ENCODE measurements around the gene NLGN1.

NLGN1 gene

DNA sequence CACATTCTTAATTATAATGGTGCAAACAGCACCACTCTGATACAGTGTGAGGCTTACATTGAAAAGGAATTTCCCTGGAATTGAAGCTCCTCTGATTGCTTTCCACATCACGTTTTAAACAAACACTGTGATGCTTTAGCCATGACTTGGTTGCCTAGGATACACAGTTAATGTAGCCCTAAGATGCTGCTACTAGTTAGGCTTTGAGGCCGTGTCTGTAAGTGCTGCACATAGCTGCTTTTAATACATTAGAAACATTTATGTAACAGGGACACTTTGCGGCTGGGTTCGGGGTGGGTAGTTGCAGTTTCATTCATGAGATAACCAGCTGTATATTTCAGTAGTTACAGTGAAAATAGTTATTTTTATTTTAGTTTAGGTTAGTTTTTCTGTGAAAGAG, 334.7 kb downstream of the NLGN1 start:
- DNase-seq = no peak

DNA sequence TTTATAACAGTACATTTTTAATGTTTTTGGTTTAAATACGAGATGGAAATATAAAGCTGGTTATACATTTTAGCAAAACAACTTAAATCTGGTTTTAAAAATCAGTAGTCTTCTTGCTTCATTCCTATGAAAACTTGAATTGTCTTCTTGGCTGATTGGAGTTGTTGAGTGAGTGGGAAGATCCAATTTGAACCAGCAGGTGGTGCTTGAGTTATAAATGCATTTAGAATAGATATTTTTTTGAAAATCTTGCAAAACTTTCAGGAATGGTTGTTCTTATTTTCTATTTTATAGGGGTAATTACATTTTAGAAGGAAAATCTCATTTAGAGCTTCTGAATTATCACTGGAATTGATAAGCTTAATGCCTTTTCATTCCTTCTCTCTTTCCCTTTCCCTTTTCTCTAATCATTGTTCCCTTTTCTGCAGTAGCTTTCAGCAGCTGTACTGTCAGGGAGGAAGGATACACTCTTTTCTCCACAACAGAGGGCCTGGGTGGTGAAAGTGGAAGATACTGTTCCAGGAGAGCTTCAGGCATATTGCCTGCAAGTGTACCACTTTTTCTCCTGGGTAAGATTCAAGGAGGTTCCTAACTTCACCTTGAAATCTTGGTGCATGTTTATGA, 335.6 kb downstream of the NLGN1 start:
- DNase-seq = no peak

DNA sequence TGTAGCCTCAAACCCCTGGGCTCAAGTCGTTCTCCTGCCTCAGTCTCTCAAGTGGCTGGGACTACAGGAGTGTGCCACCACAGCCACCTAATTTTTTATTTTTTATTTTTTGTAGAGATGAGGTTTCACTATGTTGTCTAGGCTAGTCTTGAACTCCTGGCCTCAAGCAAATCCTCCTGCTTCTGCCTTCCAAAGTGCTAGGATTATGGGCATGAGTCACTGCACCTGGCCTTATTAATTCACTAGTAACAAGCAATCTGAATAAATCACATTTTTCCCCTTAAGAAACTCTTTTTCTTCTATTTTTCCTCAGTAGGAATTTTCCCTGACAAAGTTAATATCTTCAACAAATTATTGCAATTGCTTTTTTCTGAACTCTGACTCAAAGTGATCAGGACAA, 336.9 kb downstream of the NLGN1 start:
- DNase-seq = no peak

DNA sequence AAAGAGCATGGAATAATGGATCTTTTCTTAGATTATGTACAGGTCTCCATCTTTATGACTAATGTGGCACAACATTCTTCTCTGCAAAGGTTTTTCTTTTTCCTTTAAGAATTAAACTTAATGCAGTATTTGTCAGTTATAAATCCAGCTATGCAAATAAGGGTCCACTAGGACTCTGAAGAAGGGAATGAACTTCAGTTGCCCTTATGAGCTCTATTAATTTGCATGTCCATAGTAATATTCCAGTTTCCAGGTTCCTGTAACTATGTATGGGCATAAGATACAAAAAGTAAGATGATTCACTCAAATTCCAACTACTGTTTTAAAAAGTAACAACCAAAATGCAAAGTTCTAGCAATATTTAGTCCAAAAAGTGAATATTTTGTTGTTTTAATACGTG, 337.4 kb downstream of the NLGN1 start:
- no peak for DNase-seq

DNA sequence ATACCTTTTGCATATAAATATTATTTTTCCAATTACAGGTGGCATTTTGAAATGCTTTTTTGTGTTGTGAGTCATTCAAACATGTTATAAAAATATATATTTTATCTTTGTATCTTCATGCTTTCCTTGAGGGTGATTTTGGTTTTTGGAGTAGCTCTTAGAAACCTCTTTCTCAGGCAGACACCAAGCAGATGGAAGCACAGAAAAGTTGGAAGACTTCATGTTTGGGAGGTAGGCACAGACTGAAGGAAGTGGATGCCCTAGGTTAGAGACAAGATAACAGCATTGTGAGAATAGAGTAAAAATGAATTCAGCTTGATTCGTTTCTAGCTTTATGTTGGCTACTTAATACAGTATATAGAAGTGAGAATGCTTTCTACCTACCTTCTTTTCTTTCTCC, 338.3 kb downstream of the NLGN1 start:
- DNase-seq = no peak

DNA sequence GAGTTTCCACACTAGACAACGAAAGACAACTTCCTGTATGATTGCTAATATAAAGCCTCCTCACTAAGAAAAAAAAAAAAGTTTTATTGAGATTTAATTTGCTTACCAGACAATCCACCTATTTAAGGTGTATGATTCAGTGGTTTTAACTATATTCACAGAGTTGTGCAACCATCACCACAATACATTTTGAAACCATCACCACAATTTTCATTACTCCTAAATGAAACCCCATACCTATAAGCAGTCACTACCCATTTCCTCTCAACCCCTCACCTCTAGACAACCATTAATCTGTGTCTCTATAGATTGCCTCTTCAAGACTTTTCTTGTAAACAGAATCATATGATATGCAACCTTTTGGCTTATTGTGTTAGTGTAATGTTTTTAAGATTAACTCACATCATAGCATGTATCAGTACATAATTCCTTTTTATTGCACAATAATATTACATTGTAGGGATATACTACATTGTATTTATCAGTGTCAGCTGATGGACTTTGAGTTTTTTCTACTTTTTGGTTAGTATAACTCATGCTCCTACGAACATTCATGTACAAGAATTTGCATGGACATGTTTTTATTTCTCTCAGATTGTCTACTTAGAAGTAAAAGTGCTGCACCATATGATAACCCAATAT, 339.7 kb downstream of the NLGN1 start:
- DNase-seq = no peak

DNA sequence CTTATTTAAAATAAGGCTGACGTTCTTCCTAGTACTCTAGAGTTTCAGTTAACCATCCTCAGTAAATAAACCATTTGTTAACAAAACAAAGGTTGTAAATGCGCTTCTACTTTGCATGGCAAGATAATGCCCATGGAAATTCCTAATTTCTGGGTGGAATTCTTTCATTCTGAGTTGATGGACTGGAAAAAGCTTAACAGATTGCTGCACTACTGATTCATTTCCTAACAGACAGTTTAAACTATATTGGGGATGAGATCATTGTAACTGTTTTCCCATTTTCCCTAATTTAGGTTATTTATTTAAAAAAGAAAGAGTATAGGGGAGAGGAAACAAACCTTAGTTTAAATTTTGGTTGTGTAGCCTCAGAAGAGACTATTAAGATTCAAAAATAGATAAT, 342.2 kb downstream of the NLGN1 start:
- no peak for DNase-seq

DNA sequence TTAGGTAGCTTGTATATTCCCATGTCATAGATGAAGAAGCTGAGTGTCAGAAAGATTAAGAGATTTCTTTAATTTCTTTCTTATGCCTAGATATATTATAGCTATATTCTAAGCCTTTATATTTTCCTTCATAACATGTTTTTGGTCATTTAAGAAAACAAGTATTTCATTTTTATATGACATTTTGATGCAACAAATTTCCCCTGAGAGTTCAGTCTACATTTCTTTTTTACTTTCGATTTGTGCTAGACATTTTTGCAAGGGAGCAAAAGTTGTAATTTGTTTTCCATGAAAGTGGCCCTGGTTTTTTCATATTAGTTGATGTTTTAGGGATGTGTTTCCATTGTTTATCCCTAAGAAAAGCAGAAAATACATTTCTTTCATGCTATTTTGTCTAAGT, 344.9 kb downstream of the NLGN1 start:
- DNase-seq = no peak

DNA sequence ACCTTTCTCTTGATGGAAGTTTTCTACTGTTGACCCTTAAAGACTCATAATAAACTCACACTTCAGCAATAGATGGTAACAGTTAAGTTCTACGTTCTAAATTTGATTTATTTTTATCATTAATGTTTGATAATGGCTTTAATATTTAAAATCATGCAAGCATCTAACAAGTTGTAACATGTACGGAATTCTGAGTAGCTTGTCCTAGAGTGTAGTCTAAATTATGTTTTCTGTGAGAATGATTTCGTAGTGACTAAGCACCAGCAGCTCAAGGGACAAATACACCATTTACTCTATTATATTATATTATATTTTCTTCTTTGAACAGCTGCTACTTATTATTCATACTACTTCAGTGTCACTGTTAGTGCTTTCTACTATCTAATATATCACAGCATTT, 345.6 kb downstream of the NLGN1 start:
- no peak for DNase-seq

DNA sequence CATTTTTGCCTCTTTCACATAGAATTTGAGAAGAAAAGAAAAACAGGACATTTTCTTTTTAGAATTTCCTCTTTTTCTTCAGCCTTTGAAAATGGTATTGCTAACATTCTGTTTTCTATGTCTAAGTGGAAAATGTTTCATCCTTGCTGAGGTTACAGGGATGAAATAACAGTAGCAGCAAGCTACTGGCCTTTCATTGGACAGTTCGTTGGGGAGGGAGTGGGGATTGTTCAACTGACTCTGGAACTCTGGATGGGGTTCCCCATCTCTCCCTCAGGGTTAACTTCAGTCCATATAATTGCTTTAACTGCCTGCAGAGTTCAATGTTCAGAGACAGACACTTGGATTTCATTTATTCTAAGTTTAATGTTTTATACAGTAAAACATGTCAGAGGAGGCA, 346.0 kb downstream of the NLGN1 start:
- no peak for DNase-seq

DNA sequence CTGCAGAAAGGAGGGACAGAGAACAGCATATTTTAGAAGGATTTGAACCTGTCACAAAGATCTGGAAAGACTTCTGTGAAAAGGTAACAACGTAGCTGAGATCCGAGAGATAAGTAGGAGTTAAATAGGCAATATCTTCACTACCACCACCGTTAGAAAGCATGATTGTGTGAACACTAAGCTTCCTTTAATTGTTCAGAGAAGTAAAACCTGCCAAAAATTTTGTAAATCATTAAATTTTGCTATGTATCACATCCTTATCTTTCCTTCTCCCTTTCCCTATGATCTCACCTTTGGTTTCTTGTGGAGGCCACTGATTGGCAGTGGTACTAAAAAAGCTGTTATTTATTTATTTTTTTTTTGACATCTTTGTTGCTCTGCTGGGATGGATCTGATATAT, 346.9 kb downstream of the NLGN1 start:
- no peak for DNase-seq

DNA sequence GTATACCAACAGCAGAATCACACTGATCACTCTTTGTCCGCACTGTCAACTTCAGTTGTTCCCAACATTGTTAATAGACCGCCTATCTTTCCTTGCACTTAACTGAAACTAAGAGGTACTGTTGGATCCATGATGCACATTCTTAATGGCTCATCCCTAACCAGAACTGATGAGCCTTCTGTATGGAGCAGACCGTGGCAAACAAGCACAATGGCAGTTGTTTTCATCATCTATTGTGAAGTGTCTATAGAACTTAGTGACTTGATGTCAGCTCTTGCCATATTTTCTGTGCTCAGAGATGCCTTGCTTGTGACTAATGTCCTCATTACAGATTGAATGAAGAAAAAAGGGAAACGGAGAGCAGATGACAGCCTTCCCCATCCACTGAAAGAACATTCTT, 347.4 kb downstream of the NLGN1 start:
- no peak for DNase-seq

DNA sequence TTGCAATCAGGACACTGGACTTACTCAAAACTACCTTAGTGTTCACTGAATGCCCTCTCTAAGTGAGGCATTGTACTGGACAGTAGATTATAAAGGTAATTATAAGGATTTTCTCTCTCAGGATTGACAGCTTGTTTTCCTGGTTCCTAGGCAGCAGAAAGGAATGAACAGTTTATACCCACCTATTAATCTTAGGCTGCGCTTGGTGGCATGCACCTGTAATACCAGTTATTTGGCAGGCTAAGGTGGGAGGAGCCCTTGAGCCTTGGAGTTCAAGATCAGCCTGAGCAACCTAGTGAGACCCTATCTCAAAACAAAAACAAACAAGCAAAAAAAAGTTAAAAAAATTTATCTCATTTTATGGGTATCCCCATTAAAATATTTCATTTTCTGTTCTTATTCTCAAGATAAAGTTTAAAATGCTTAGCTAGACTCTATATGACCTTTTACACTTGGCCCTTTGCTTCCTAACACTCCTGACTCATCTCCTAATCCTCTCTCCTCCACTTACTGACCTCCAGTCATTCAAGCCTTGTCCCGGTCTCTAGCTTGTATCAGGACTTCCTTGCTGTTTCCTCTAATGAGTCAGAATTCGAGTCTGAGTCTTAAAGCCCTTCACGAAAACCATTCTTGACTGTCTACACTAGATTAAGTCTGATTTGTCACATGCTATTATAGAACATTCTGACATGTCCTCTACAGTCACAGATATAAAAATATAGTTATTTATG, 348.6 kb downstream of the NLGN1 start:
- peak; percentile 55 for DNase-seq

DNA sequence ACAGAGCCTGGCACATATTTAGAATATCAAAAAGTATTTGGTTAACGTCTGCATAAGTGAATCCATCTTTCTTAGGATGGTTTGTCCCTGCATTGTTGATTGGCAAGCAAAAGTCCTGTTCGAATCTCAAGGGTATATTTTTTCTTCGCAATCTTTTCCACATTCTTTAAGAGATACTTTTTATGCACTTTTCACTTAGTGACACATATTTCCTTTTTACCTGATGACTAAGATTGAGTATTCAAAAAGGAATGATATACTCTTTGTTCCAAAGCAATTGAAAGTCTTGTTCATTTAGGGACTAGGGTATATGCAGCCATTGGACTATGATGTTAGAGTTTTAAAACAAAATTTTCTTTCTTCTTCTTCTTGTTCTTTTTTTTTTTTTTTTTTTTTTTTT, 349.9 kb downstream of the NLGN1 start:
- no peak for DNase-seq

DNA sequence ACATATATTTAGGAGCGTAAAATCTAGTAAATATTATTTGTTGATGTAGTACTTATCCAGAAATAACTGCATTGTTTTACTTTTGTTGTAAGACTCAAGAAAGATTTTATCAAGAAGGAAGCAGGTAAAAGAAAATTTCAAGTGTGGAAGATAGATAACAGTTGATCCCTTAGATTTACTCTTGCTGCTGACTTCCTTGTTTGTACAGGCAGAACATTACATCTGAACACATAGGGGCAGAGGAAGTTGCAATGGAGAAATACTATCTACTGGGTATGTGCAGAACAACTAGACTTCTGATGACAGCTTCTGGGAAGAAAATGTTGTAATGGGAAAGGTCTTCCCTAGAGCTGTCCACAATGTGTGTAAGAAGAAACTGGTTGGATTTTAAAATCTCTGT, 350.6 kb downstream of the NLGN1 start:
- DNase-seq = no peak

DNA sequence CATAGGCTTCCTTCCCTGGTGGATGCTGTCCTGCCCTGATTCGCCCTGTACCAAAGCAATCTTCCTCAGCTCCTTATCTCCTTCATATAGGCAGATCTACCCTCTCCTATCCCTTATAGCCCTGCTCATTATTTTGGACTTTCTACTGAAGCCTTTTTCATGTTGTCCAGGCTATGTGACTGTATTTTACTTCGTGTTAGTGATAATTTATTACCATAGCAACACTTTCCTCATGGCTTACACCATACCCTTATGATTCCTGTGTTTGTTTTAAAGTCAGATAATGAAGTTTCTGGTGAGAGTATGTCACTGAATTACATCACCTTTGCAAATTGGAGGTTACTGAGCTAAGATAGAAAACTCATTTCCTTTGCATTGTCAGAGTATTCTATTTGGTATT, 352.6 kb downstream of the NLGN1 start:
- DNase-seq = no peak

DNA sequence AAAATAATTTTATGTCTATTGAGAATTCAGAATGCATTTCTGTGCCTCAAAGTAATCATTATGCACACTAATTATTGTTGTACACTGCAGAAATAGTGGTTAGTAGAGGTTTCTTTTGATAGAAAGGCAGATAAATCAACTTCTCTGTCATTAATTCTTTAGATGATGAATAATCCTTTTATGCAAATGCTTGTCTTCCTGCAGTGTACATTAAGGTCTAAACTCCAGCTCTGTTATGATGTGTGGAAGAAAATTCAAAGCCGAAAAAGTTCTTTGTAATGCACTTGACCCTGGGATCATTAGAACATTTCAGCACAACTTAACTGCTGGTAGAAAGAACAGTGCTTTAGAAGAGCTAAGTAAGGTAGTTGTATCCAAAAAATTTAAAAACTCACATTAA, 353.0 kb downstream of the NLGN1 start:
- no peak for DNase-seq

DNA sequence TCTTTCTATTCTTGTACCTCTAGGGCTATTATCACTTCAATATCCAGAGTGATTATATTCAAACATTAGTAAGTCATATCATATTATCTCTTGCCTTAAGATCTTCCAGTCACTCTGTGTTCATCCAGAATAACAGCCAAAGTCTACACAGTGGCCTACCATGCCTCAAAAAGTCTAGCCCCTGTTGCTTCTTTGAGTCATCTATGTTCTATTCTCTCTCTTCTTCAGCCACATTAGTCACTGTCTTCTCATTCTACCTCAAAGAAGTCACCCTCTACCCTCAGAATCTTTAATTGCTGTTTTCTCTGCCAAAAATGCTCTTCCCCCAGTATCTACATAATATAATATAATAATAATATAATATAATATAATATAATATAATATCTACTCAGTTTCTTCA, 356.0 kb downstream of the NLGN1 start:
- no peak for DNase-seq

DNA sequence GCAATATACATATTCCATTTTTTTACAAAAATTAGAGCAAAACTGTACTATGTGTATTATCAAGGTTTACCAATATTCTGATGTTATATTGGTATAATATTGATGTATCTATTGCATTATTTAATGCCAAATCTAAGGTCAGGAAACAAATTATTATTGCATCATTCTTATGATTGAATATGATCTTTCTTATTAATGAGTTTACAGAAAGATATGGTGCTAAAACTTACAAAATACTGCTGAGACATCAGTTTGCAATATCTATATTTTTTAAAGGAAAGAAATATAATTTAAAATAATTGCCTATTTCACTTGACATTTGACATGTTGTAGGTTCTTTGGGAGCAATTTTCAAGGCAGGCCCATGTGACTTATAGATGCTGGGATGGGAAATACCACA, 357.6 kb downstream of the NLGN1 start:
- DNase-seq = no peak

DNA sequence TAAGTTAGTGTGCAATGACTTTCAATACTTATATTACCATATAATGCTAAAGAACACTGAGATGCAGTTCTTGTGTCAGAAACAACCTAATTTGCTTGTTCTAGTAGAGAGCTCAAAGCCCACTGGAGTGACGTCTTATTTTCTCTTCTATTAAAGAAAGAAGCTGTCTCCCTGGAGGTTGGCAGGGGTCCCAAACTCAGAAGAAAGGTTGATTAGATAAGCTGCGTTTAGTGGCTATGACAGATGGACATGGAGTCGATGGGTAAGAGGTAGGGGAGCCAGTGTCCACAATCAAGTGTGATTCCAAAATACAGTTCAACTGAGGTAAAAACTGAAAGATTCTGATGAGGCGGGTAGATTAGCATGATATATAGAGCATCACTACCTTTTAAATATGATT, 363.6 kb downstream of the NLGN1 start:
- no peak for DNase-seq

DNA sequence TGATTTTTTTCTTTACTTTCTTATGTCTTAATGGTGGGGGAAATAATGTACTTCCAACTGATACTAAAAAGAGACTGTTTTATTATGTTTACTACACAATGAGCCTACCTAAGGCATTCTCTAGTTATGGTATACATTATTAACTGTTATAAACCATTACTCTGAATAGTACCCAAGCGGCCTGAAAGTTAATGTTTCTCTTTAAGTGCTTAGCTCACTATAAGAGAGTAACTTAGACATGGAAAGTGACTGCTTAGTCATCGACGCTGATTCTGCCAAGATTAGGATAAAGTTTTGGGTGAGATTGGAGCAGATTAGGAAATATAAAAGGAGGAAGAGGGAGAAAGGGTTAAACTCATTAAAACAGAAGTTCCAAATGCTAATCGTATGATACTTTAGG, 365.0 kb downstream of the NLGN1 start:
- no peak for DNase-seq

DNA sequence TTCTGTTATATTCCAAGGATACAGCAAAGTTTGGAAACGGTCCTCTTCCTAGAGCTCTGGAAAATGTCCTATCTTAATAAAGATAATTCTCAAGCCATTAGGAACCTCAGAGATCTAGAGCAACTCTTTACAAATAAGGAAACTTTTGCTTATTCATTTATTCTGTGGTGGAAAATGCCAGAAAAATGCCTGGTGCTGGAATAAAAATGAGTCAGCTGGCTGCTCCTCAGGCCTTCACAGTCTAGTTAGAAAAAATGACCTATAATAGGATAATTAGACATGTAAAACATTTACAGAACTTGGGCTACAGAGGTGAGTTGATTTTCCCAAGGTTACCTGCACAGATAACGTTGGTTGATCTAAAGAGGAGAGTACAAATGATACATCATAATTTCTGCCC, 372.5 kb downstream of the NLGN1 start:
- DNase-seq = no peak

DNA sequence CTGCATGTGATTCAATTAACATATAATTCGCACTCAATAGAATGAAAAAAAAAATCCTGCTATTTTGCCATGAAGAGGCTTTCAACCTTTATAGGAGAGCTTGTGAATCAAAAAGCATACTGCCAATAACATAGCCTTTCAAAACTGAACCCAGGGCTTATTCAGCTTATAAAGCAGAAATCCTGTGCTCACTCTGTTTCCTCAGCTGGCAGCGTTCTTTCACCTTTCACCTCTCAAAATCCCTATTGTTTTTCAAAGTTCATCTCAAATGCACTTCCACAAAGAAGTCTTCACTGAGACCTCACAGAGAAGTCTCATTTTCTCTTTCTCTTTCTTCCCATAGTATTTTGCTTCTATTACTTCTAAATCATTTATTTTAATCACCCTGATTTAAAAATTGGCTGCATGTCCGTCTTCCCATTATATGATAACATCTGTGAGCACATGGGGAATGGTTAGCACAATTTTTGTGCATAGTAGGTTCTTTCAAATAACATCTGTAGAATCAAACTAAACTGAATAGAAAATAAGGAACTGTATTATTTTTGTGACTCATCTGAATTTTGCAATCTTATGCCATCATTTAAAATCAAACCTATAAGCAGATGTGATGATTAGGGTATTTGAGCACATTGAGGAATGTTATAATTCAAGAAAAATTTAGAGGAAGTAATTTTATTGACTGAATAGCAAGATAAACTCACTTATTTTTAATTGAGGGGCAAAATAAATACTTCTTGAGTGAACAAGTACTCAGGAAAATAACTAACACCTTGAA, 373.4 kb downstream of the NLGN1 start:
- no peak for DNase-seq

DNA sequence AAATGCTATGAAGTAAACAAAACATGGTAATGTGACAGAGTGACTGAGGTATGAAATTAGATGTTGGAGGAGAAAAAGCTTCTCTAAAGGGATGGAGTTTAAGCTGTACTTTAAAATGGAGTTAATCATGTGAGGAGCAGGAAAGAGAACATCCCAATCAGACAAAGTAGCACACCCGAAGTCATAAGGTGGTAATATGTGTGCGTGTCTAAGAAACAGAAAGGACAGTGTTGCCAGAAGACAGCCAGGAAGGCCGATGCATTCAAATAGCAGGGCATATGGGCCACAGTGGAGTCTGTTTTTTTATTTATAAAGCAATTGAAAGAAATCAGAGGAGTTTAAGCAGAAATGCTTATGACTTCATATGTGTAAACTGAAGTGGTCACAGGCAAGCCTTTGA, 376.3 kb downstream of the NLGN1 start:
- no peak for DNase-seq

Measured in islet precursor cell (in vitro differentiated cells).